ENCODE measurements around the gene CYP27B1. TPM values are rescaled to one million over a fixed set of nuclear protein-coding genes. Genes with fewer than 3 reads are reported as not detected.
A peak's percentile ranks its signal among the peaks of the same experiment; 100 is the strongest.
"Not testable (repeated sequence)": the region's sequence is repeated elsewhere in the genome, so short reads cannot be mapped to it uniquely, and the experiment has no call there.

Gene CYP27B1
- total RNA-seq, 1 experiment from 2014 or later, result 0.07 TPM

DNA sequence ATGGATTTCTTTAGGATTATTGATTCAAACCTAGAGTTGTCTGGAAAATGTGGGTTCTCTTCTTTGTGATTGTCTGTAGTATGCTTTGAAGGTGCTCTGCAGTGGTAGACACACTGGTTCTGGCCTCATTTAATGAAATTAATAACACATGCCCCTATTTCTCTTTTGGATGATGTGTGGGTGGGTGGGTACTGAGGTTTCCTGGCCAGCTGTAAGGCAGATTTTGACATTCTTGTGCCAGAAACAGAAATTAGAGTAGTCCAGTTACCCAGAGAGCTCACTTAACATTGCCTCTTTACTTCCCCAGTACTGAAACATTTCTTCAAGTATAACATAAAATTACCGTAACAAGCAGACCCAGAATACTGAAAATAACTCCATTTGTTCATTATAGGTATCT lies 30.1 kb upstream of the CYP27B1 start:
- DNase-seq (ENCODE audit: low read depth), result no peak
- in situ Hi-C loops (cut with HindIII; ENCODE audit: low pct_unique_long_range_greater_than_20kb, low sequenced_read_pairs), result no loop called here

DNA sequence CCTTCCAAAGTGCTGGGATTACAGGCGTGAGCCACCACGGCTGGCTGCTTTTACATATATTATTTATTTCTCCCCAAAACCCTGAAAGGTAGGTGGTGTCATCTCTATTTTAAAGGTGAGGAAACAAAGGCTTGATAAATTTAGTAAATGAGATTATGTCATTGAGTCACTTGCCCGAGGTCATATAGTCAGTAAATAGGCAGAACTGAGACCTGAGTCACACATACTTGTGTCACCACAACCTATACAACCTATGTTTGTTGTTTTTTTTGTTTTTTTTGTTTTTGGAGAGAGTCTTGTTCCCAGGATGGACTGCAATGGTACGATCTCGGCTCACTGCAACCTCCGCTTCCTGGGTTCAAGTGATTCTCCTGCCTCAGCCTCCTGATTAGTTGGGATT lies 28.5 kb upstream of the CYP27B1 start:
- DNase-seq (ENCODE audit: low read depth), result no peak
- in situ Hi-C loops (cut with HindIII; ENCODE audit: low pct_unique_long_range_greater_than_20kb, low sequenced_read_pairs), result no loop called here

DNA sequence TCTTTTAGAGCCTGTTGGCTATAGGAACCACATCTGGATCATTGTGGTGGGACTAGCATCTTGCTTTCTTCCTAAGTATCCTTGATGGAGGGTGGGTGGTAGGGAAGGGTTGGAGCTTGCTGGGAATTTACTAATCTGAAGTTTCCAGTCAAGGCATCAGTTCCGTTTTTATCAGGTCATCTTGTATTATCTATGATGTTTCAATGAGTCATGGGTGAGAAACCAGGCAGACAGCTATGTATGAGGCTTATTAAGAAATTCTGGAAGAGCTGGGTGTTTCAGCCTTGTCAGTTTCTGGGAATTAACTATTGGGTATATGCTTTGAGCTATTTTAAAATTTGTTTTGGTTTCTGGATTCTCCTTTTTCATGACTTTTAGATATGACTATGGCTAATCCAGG lies 27.0 kb upstream of the CYP27B1 start:
- in situ Hi-C loops (cut with HindIII; ENCODE audit: low pct_unique_long_range_greater_than_20kb, low sequenced_read_pairs), result no loop called here
- no peak for DNase-seq (ENCODE audit: low read depth)

DNA sequence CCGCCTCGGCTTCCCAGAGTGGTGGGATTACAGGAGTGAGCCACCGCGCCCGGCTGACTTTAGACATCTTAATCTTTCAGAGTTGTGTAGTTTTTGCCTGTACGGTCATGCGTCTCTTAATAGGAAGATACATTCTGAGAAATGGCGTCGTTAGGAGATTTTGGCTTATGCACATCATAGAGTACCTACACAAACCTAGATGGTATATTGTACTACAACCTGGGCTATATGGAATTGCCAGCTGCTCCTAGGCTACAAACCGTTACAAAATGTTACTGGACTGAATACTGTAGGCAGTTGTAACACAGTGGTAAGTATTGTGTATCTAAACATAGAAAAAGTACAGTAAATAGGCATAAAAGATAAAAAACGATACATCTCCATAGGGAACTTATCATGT lies 17.0 kb upstream of the CYP27B1 start:
- DNase-seq (ENCODE audit: low read depth), result no peak
- in situ Hi-C loops (cut with HindIII; ENCODE audit: low pct_unique_long_range_greater_than_20kb, low sequenced_read_pairs), result no loop called here

DNA sequence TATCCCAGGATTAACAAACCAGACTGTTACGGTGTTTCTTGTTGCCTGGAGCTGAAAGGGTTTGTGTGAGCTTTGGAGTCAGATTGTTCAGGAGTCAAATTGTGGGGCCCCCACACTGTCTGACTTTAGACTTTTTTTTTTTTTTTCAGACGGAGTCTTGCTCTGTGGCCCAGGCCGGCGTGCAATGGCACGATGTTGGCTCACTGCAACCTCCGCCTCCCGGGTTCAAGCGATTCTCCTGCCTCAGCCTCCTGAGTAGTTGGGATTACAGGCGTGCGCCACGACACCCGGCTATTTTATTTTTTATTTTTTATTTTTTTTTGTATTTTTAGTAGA lies 16.6 kb upstream of the CYP27B1 start:
- in situ Hi-C loops (cut with HindIII; ENCODE audit: low pct_unique_long_range_greater_than_20kb, low sequenced_read_pairs), result no loop called here
- no peak for DNase-seq (ENCODE audit: low read depth)

DNA sequence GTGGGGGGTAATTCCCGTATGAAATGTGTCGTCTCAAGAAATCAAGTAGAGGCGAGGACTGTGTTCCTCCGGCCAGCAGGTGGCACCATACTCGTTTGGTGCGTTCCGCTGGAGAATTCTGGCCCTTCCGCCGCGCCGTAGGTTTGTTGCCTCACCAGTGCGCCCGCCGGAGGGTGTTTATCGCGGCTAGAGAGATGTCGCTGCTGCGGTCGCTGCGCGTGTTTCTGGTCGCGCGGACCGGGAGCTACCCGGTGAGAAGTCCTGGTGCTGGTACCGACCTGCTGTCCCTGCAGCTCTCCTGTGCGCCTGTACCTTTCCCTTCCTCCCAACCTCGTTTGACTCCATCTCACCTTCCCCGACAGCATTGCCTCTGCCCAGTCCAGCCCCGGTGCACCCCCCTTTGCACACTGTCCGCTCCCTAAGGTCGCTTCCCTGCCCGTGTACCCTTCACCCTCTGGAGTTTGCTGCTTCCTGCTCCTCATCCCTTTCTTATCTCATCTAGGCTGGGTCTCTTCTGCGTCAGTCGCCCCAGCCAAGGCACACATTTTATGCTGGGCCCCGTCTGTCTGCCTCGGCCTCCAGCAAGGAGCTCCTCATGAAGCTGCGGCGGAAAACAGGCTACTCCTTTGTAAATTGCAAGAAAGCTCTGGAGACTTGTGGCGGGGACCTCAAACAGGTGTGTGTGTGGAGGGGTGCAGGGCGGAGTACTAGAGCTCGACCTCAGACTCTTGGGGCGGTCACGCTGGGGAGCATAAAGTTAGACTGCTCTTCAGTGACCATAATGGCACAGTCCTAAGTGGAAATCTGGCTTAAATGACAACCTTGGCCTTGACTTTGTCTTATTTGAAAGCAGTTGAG lies 16.0 kb upstream of the CYP27B1 start, which contains the start of gene TSFM:
Gene TSFM (plus strand): TSS at position 180 of the 858 bp plus-strand sequence. CDS start 15 bp downstream, at position 195.
- in situ Hi-C loops (cut with HindIII; ENCODE audit: low pct_unique_long_range_greater_than_20kb, low sequenced_read_pairs), result no loop called here
- peak; percentile 86 for DNase-seq (ENCODE audit: low read depth)

DNA sequence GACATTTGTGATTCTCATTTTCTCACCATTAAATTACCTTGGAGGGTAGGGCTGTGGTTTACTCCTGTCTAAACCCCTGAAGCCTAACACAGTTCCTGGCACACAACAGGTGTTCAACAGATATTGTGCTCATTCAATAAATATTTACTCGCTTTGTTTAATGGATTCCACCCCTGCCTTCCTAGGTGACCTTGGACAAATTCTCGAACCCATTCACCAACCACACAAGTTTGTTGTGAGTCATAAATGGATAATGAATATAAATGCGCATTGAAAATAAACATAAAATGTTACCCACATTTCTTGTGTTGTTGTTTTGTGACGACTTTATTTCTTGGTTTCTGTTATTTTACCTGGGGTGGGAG lies 15.3 kb upstream of the CYP27B1 start:
- DNase-seq (ENCODE audit: low read depth), result no peak

DNA sequence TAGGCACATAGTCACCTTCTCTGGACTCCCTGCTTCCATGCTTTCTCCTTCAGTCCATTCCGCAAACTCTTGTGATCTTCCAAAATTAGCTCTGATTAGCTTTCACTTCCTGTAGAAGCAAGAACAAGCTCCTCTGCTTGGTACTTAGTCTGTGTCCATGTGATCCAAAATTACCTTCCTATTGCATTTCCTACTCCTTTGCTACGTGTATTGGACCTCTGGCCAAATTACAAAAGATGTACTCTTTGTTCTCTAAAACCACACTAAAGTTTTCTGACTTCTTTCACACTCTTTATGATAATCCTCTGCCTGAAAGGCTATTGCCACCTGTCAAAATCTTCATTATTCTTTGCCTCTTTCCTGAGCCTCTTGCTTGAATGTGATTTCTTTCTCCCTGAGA lies 14.9 kb upstream of the CYP27B1 start:
- DNase-seq (ENCODE audit: low read depth), result no peak
- in situ Hi-C loops (cut with HindIII; ENCODE audit: low pct_unique_long_range_greater_than_20kb, low sequenced_read_pairs), result no loop called here

More for the DNA sequence above, 15.3 kb upstream of the CYP27B1 start:
- in situ Hi-C loops (cut with HindIII; ENCODE audit: low pct_unique_long_range_greater_than_20kb, low sequenced_read_pairs), result no loop called here

DNA sequence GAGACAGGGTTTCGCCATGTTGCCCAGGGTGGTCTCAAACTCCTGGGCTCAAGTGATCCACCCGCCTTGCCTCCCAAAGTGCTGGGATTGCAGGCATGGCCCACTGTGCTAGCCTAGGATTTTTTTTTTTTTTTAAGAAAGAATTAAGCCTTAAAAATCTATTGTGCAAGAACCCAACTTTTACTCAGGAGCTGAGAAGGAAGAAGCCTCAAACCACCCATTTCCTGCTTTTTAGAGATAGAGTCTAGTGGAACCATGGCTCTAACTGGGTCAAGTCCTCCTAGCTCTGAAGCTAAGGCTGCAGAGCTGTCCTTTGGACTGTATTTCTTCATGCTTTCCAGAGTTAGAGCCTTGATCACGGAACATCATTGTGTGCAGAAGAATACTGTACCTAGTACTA lies 14.4 kb upstream of the CYP27B1 start:
- in situ Hi-C loops (cut with HindIII; ENCODE audit: low pct_unique_long_range_greater_than_20kb, low sequenced_read_pairs), result no loop called here
- DNase-seq (ENCODE audit: low read depth), result no peak

DNA sequence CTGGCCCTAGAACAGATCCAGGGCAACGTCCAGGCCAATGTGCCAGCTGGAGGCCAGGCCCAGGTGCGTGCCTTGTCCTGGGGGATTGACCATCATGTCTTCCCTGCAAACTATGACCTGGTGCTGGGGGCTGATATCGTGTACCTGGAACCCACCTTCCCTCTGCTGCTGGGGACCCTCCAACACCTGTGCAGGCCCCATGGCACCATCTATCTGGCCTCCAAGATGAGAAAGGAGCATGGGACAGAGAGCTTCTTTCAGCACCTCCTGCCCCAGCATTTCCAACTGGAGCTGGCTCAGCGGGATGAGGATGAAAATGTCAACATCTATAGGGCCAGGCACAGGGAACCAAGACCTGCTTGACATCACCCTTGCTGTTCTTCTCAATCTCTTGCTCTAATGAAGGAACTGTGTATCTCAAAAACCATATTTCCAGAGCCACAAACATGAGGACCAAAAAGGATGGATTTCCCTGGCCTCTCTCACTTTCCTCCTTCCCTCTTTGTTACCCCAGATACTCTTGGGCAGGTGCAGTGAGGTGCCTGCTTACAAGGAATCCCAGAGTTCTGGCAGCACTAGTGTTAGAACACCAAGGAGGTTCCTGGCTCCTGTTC lies 13.5 kb upstream of the CYP27B1 start:
- DNase-seq (ENCODE audit: low read depth), result no peak
- in situ Hi-C loops (cut with HindIII; ENCODE audit: low pct_unique_long_range_greater_than_20kb, low sequenced_read_pairs), result no loop called here

DNA sequence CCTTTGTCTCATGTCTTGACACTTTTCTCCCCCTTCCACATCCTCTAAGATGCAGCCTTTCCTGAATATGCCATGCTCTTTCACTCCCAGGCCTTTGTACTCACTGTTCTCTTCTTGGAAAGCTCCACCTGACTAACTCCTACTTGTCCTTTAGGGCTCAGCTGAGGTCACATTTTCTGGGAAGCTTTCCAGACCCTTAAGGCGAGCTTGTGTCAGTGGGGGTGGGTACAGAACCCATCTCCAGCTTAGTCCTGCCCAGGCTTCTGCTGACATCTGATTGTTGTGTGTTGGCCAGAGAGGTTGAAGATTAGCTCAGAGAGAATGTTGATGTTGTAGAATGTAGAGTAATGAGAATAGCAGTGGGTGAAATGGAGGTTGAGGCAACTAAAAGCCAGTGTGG lies 12.9 kb upstream of the CYP27B1 start:
- DNase-seq (ENCODE audit: low read depth), result no peak
- in situ Hi-C loops (cut with HindIII; ENCODE audit: low pct_unique_long_range_greater_than_20kb, low sequenced_read_pairs), result no loop called here

DNA sequence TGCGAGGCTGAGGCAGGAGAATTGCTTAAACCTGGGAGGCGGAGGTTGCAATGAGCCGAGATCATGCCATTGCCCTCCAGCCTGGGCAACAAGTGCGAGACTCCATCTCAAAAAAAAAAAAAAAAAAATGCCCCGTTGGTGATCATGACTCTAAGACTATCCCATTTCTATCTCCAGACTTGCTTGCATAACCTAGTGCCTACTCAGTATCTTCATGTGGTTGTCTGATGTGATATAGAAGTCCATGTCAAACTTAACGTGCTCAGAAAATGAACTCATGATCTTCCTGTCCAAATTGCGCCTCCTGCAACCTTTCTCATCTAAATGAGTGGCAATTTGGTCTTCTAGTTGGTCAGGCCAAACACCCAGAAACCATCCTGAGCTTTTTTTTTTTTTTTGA lies 11.0 kb upstream of the CYP27B1 start:
- DNase-seq (ENCODE audit: low read depth), result no peak
- in situ Hi-C loops (cut with HindIII; ENCODE audit: low pct_unique_long_range_greater_than_20kb, low sequenced_read_pairs), result no loop called here

DNA sequence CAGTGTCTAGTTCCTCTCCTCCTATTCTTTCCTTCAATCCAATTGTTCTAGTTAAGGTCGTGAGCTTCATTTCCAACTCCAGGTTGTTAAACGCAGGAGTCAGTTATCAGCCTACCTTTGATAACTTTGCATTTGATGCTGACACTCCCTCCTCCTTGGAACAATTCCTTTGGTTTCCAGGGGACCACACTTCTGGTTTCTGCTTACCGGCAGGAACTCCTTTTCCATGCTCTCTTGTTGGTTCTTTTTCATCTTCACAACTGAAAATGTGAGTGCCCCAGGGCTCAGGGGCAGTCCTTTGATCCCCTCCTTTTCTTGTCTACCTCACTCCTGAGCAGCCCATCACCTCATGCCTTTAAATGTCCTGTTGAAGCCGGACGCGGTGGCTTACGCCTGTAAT lies 10.5 kb upstream of the CYP27B1 start:
- in situ Hi-C loops (cut with HindIII; ENCODE audit: low pct_unique_long_range_greater_than_20kb, low sequenced_read_pairs), result no loop called here
- DNase-seq (ENCODE audit: low read depth), result no peak

DNA sequence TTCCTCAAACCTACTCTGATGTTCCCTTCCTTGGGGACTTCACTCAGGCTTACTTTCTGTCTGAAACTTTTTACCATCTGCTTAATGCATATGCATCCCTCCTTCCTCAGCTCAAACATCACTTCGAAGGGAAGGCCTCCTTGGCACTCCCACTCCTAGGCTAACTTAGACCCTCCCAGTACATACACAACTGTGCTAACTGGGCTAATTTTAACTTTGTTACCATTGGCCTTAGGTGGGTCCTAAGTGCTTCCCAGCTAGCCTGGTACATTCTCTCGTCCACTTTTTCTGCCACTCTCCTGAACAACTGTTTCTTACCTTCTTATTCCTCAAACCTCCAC lies 9.3 kb upstream of the CYP27B1 start:
- in situ Hi-C loops (cut with HindIII; ENCODE audit: low pct_unique_long_range_greater_than_20kb, low sequenced_read_pairs), result no loop called here
- no peak for DNase-seq (ENCODE audit: low read depth)

DNA sequence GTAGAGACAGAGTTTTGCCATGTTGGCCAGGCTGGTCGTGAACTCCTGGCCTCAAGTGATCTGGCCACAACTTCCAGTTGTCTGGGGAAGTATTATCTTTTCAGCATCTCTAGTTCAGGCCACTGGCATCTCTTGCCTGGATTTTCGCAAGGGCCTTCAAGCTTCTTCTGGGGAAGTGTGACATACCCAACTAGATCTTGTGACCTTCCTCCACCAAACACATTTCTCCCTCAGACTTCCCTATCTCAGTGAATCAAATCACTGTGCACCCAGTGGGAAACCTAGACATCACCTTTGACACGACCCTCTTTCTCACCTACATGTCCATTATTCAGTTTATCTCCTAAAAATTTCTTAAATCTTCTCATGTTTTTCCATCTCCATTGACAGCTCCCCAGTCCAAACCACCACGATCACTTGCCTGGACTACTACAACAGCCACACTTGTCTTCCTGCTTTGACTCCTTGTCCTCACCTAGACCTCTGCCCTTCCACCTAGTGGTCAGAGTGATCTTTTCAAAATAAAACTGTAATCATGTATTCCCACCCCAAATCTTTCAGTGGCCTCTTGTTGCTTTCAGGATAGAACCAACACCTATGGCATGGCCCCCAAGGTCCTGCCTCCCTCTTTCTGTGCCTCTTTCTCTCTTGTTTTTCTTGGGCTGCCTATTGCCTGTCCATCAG lies 8.8 kb upstream of the CYP27B1 start:
- DNase-seq (ENCODE audit: low read depth), result no peak
- in situ Hi-C loops (cut with HindIII; ENCODE audit: low pct_unique_long_range_greater_than_20kb, low sequenced_read_pairs), result no loop called here

DNA sequence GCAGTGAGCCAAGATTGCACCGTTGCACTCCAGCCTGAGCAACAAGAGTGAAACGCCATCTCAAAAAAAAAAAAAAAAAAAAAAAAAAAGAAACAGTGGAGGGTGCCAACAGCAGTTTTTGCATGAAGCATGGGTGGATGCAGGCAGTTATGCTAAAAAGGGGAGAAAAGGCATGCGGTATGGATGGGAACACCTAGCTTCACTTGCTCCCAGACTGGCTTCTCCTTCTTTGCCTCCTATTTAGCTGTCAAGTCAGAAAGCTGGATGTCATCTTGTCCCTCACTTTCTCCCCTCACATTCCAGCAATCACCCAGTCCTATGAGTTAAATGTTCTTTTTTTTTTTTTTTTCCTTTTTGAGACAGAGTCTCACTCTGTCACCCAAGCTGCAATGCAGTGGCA lies 8.2 kb upstream of the CYP27B1 start:
- in situ Hi-C loops (cut with HindIII; ENCODE audit: low pct_unique_long_range_greater_than_20kb, low sequenced_read_pairs), result no loop called here
- DNase-seq (ENCODE audit: low read depth), result no peak

DNA sequence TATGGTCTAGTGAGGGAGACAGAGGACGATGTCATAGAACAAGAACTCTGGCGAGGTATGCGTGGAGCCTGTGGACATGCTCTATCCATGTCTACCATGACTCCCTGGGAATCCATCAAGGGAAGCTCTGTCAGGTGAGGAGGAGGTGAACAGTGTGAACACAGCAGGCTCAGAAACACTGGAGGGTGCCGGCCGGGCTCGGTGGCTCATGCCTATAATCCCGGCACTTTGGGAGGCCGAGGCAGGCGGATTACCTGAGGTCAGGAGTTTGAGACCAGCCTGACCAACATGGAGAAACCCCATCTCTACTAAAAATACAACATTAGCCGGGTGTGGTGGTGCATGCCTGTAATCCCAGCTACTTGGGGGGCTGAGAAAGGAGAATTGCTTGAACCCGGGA lies 7.8 kb upstream of the CYP27B1 start:
- DNase-seq (ENCODE audit: low read depth); in situ Hi-C loops (cut with HindIII; ENCODE audit: low pct_unique_long_range_greater_than_20kb, low sequenced_read_pairs): not testable (repeated sequence)

DNA sequence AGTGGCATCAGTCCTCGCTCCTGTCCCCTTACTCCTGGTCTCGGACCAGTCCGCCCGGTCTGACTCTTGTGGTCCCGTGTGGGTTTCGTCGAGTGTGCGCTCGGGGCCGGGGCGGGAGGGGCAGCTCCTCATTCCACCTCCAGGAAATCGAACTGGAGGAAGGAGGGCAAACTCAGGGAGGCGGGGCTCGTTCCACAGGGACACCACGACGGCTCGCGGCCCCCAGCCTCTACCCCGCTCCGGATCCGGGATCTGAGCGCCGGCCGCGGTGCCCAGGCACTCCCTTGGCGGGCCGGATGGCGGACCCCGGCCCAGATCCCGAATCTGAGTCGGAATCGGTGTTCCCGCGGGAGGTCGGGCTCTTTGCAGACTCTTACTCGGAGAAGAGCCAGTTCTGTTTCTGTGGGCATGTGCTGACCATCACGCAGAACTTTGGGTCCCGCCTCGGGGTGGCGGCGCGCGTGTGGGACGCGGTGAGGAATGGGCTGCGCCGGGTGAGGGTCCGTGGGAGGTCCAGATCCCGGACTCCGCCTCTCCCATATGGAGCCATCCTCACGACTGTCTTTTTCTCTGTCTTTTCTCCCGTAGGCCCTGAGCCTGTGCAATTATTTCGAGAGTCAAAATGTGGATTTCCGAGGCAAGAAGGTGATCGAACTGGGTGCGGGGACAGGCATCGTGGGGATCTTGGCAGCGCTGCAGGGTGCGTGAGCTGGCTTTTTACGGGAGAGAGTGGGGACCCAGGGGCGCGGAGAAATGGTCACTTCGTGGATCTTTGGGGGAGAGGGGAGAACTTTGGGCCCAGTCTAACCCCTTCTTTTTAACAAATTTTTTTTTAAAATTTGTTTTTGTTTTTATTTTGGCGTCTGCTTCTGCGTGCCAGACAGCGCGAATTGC lies 5.8 kb upstream of the CYP27B1 start, which contains the start of gene EEF1AKMT3:
Gene EEF1AKMT3 (plus strand): TSS at position 186 of the 894 bp plus-strand sequence. CDS start 111 bp downstream, at position 297.
- no peak for DNase-seq (ENCODE audit: low read depth)
- in situ Hi-C loops (cut with HindIII; ENCODE audit: low pct_unique_long_range_greater_than_20kb, low sequenced_read_pairs), result no loop called here

Measured in Caki2 (cell line).